ENCODE results near the gene CBX6. TPM values are rescaled to one million over a fixed set of nuclear protein-coding genes. Genes with fewer than 3 reads are reported as not detected.
A peak's percentile ranks its signal among the peaks of the same experiment; 100 is the strongest.
"Not testable (repeated sequence)": the region's sequence is repeated elsewhere in the genome, so short reads cannot be mapped to it uniquely, and the experiment has no call there.

The CBX6 gene
- total RNA-seq, 1 donor from 2014 or later = 54.5 TPM

DNA sequence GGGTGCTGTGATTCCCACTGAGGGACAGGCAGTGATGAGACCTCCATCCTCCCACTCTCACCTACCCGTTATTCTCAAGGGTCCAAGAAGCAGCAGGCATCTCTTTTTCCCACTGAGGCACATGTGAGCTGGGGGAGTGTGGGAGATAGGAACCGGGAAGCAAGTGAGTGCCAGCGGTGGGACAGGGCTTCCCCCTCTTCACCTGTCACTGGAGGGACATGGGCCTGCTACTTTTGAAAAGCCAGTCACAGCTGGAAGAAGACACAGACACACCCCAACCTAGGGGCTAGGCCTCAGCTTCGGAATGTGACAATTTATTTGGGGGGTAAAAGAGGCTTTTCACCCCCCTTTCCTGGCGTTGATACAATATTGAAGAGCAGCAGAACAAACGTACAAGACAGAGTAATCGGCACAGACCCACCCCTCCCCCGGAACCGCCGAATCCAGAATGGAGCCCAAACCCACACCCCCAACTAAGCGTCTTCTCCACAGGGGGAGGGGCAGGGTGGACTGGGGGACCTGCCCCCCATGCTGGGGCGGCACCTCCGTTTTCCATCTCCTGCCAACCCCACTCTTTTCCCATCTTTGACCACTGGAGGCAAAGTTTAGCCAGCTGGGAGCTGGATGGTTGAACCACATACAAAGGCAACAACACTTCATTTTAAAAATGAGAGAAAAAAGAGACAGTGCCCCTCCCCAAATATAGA is 10.7 kb downstream of the CBX6 start:
- DNase-seq (ENCODE audit: low read depth) = no peak
- H3K36me3 ChIP-seq (ENCODE audit: control insufficient read depth, insufficient read depth, low read length) = no peaks in the 10 kb centered on the region
- H3K4me3 ChIP-seq (ENCODE audit: low read depth, low read length) = no peak overlapping the region
- H3K27me3 ChIP-seq (ENCODE audit: control insufficient read depth, insufficient read depth, low read length) = peaks cover 16% of the 10 kb centered on the region
- TF ChIP-seq CTCF (IDR thresholded peaks at IDR 0.05; ENCODE audit: insufficient read depth, low read length, poor library complexity, severe bottlenecking) = peak; percentile 18

DNA sequence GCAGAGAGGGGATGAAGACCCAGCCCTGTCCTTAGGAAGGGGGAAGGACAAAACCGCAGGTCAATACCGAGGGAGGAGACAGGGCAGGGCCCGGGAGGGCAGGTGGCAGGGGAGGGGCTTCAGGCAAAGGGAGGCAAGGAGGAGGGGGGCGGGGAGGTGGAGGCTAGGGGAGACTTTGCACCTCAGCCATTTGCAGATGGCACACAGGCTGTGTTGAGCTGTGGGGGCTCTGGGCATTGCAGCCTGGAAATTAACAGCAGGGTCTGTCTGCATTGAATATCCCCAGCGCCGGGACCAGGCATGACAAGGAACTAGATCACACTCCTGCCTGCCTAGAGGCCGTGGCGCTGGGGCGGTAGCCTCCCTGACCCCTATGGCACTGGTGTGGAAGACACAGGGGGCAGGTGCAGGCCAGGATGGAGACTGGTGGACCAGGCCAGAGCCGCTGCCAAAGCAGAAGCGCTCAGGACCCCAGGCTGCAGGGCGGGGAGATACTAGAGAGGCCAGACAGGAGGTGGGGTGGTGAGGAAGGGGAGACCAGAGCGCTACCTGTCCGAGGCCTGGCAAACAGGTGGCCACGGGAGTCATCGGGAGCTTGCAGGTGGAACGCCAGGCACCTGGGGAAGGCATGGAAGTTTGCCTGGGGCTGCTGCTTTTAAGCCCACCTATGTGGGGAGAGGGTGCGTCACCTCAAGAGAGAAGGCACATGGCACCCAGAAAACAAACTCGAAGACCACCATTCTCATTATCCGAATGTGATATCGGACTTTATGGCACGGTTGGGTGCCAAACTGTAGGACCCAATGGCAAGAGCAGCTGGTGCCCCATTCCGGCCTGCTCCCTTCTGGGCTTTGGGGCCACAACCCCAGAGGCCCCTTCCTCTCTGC is 11.5 kb downstream of the CBX6 start:
- no peaks in the 10 kb centered on the region for H3K36me3 ChIP-seq (ENCODE audit: control insufficient read depth, insufficient read depth, low read length)
- H3K27me3 ChIP-seq (ENCODE audit: control insufficient read depth, insufficient read depth, low read length) = peaks cover 16% of the 10 kb centered on the region
- no peak for DNase-seq (ENCODE audit: low read depth)
- TF ChIP-seq CTCF (IDR thresholded peaks at IDR 0.05; ENCODE audit: insufficient read depth, low read length, poor library complexity, severe bottlenecking) = no peak
- no peak overlapping the region for H3K4me3 ChIP-seq (ENCODE audit: low read depth, low read length)

- H3K36me3 ChIP-seq (ENCODE audit: control insufficient read depth, insufficient read depth, low read length) = no peaks in the 10 kb centered on the region
- DNase-seq (ENCODE audit: low read depth) = no peak
- peaks cover 16% of the 10 kb centered on the region for H3K27me3 ChIP-seq (ENCODE audit: control insufficient read depth, insufficient read depth, low read length)
- no peak for TF ChIP-seq CTCF (IDR thresholded peaks at IDR 0.05; ENCODE audit: insufficient read depth, low read length, poor library complexity, severe bottlenecking)
- no peak overlapping the region for H3K4me3 ChIP-seq (ENCODE audit: low read depth, low read length)
These were observed 12.3 kb downstream of the CBX6 start for GRCh38 chr22:38859581-38860282.

GRCh38 chr22:38858492-38858891 is 13.5 kb downstream of the CBX6 start:
- Histone ChIP-seq H3K27me3 (ENCODE audit: control insufficient read depth, insufficient read depth, low read length) (peaks cover 16% of the 10 kb centered on the region), H3K4me3 (ENCODE audit: low read depth, low read length) (no peak overlapping the region), H3K36me3 (ENCODE audit: control insufficient read depth, insufficient read depth, low read length) (no peaks in the 10 kb centered on the region)
- TF ChIP-seq CTCF (IDR thresholded peaks at IDR 0.05; ENCODE audit: insufficient read depth, low read length, poor library complexity, severe bottlenecking) = no peak
- DNase-seq (ENCODE audit: low read depth) = no peak

- H3K36me3 ChIP-seq (ENCODE audit: control insufficient read depth, insufficient read depth, low read length); H3K4me3 ChIP-seq (ENCODE audit: low read depth, low read length); DNase-seq (ENCODE audit: low read depth): not testable (repeated sequence)
- H3K27me3 ChIP-seq (ENCODE audit: control insufficient read depth, insufficient read depth, low read length) = peaks cover 15% of the 10 kb centered on the region
These were observed 17.5 kb downstream of the CBX6 start for GRCh38 chr22:38854476-38854875.

DNA sequence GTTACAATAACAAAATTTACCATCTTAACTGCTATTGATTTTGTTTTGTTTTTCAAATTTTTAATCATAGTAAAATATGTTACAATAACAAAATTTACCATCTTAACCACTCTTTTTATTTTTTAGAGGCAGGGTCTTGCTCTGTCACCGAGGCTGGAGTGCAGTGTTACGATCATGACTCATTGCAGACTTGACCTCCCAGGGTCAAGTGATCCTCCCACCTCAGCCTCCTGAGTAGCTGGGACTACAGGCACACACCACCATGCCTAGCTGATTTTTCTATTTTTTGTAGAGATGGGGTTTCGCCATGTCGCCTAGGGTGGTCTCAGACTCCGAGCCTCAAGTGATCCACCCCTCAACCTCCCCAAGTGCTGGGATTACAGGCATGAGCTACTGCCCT is 18.1 kb downstream of the CBX6 start:
- not testable (repeated sequence) for H3K36me3 ChIP-seq (ENCODE audit: control insufficient read depth, insufficient read depth, low read length); DNase-seq (ENCODE audit: low read depth); H3K4me3 ChIP-seq (ENCODE audit: low read depth, low read length)
- peaks cover 21% of the 10 kb centered on the region for H3K27me3 ChIP-seq (ENCODE audit: control insufficient read depth, insufficient read depth, low read length)

Measured in kidney epithelial cell (primary cell).